Left hindlimb (tissue), 1 donor: ENCODE measurements around the gene CCDC178.
A peak's percentile ranks its signal among the peaks of the same experiment; 100 is the strongest.
"Not testable (repeated sequence)": the region's sequence is repeated elsewhere in the genome, so short reads cannot be mapped to it uniquely, and the experiment has no call there.

Experiments used
- DNase-seq: peaks from one replicate; pipeline ENCODE4 v3.0.0-alpha.2; 2018

The CCDC178 gene, protein sequence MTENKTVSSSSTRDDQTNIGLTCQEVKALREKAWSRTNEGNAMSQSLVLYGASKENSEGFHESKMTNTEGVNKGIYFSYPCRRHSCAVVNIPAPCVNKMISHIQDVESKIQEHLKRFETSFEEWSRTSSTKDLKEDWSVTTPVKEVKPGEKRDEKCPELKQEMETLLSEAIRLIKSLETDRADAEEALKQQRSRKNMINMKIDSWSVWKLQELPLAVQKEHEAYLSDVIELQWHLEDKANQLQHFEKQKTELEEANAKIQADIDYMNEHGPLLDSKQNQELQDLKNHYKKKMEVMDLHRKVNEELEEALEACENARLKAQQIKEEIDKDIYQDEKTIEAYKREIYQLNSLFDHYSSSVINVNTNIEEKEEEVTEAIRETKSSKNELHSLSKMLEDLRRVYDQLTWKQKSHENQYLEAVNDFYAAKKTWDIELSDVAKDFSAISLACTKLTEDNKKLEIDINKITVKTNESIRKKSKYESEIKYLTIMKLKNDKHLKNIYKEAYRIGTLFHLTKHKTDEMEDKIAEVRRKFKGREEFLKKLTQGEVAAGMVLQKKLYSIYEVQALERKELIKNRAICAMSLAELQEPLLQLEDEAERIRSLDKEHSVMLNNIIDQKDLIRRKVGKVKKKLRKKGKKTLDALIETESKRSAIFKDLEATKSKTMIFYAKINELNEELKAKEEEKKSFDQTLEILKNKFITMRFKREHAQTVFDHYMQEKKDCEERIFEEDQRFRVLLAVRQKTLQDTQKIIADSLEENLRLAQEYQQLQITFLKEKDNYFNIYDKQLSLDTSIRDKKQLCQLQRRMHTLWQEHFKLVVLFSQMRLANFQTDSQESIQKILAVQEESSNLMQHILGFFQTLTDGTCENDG

DNA sequence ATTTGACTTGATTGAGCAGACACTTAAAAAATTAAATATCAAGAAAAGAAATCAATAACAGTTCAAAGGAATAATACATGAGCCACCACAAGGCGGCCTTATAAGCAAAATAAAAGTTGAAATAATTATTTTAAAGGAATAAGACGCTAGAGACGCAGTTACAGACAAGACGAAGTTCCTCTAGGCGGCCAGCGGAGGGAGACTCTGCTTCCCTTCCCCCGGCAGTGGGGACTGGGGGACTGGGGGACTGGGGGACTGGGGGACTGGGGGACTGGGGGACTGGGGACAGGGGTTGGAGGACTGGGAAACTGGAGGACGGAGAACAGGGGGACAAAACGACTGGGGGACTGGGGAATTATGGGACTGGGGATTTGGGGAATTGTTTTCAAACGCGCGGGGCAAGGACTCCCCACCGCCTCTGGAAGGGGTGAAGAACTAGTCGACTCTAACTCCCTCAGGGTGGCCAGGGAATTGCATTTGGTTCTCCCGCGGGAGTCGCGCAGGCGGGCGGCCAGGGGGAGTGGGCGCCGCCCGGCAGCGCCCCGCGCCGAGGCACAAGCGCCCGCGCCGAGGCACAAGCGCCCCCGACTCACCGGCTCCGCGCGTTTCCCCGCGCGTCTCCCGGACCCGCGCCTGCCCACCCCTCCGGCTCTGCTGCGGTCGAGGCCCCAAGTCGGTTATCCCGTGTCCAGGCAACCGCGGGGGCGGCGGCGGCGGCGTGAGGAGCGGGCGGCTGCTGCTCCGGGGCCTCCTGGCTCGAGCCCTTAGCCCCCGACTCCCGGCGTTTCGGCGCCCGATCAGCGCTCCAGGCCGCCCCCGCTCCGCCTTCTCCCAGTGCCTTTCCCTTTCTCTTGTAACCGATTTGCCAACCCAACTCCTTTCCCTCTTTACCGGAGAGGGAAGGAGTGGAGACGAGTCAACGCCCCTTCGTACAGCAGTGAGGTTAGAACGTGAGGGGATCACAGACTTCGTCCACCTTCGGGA lies at the start of gene CCDC178:
Gene CCDC178 (minus strand): TSS at position 662 of the 984 bp plus-strand sequence. CDS start 28,633 bp downstream, outside the sequence.
- DNase-seq, result peak; percentile 78

DNA sequence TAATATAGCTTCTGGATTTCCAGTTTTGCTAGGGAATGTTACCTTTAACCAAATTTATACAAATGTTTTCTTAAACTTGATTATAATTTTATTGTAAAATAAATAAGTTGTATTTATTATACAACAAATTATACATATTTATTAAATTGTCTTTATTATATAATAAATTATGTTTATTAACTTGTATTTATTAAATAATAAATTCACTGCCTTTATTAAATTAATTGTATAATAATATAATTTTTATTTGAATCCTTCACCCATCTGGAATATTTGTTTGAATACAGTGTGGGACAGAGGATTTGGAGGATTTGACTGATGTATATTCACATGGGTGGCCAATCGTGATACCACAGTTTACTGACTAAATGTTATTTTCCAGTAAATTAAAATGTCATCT lies 43.4 kb upstream of the CCDC178 start:
- DNase-seq, result no peak

DNA sequence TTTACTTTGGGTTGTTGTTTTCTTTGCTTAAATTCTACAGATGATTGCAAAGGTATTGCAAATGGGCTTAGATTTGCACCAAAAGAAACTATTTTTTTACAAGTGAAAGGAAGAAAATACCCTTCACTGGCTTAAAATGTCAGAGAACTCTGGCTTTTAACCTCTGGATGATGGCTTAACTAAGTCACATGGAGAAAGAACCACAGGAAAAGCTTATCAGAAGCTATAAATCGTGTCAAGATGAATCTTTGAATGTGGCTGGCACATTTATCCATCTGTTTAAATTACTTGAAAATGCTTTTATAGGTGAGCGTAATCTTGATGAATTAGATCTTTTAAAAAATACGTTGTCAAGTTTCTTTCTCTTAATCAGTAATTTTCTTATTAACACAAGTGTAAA lies 32.0 kb upstream of the CCDC178 start:
- DNase-seq, result no peak

DNA sequence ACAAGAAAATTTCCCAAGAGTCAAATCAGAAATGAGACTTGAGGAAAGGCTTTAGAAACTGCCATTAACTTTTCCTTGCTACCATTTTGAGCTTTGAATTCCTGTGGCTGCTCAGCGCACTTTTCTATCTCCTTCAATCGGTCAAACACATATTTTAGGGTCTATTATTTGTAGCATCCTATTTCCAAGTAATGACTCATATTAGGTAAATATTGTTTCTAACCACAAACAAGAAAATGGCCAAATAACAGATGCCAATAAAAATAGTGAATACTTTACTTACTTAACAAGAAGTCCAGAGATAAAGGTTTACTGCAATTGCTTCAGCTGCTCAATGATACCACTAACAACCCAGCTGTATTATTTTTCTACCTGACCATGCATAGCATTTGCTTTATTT lies 29.7 kb upstream of the CCDC178 start:
- no peak for DNase-seq

GRCh38 chr18:33469699-33470098 lies 29.2 kb upstream of the CCDC178 start:
- no peak for DNase-seq

DNA sequence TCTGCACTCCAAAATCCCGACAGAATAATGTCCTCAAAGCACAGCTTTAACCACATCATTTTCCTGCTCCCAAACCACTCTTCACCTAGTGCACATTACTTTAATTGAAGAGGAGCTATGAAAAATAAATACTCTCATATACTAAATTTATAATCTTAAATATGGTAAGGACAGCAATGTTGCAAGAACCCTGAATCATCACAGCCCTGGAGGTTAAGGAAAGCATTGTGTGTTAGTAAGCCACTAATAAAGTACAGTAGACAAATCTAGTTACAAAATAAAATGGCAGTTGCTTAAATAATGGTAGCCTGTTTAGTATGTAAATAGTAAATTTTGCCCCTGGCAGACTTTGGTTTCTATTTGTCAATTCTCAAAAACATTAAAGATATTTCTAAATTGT lies 27.0 kb upstream of the CCDC178 start:
- no peak for DNase-seq

DNA sequence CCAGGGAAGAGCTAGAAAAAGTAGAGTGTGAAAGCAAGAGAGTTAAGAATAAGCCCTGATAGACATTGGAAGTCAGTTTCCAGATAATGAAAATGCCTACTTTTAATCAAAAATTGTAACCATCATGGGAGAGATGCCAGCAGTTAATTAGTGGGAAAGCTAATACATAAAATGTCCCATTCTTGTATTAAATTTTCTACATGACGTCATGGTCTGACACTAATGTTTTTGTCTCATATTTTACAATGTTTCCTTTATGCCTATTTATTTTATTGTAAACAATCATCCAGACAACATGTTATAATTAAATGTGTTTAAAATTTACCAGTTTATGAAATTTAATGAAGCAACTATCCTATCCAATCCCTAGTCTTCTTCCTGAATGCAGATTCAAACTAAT lies 26.3 kb upstream of the CCDC178 start:
- no peak for DNase-seq

DNA sequence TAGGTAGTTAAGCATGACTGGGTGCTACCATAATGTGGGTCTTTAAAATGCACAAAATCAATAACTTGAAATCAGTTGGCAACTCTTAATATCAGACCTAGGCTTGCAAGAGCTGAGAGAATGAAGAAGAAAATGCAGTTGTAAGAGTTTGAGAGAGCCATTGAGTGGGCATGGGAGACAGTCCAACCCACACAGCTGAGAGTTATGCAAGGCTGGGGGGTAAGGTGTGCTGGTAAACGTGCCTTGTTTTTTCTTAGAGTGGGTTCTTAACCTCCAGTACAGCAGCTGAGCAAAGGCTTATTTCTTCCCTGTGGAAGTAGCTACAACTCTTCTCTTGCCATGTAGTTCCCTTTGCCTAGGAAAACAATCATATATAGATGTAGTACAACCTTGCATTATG lies 20.2 kb upstream of the CCDC178 start:
- no peak for DNase-seq

- no peak for DNase-seq
Measured at GRCh38 chr18:33459612-33460011, 19.1 kb upstream of the CCDC178 start.

- DNase-seq, result no peak
Measured at GRCh38 chr18:33446604-33447003, 6.1 kb upstream of the CCDC178 start.

DNA sequence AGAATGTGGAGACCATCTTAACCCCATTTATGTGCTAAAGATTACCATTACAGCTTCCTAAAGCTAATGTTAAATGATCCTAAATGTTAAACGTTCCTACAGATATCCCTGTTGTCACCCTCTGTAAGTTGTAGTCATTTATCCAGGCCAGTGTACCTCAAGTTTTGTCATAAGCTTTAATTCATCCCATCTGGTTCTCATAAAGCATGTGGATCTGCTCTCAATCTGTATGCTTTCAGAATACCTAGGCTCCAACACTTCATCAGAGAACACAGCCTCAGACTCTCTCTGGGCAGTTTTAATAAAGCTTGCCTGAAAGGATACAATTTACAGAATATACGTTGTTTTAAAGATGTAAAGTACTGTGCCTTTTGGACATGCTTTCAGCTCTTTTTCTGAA lies 4.2 kb upstream of the CCDC178 start:
- no peak for DNase-seq

DNA sequence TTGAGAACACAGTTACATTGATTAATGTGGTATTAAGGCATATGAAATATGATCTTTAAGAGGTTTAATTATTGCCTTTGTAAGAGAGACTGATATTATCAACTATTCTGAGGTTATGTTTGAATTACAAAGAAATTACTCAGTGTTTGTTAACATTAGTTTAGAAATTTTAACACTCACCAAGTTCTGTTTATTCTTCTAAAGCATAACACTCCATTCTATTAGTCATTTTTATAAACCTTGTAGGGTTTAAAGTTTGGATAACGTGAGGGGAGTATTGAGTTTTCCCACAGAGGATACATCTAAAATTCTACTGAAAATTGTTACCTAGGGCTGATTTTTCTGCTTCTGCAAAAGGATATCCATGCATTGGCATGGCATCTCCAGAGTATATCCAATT lies 7.7 kb downstream of the CCDC178 start:
- no peak for DNase-seq

DNA sequence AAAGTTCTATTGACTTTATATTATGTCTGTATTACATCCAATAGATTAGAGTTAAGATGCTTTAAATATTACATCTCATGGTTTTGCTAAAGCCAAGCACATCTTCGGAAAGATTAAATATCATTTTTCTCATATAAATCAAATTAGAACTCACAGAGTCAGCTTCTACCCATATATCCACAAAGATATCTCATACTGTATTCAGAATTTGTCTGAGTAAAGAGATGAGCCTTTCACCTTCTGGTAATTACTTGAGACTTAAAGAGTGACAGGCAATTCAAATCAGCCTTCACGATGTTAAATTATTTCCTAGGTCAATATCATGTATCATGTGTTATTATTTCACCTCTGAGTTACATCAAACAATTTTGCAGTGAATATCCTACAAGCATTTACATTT lies 13.0 kb downstream of the CCDC178 start:
- DNase-seq, result no peak

- no peak for DNase-seq
Measured at GRCh38 chr18:33424266-33424946, 16.1 kb downstream of the CCDC178 start.

DNA sequence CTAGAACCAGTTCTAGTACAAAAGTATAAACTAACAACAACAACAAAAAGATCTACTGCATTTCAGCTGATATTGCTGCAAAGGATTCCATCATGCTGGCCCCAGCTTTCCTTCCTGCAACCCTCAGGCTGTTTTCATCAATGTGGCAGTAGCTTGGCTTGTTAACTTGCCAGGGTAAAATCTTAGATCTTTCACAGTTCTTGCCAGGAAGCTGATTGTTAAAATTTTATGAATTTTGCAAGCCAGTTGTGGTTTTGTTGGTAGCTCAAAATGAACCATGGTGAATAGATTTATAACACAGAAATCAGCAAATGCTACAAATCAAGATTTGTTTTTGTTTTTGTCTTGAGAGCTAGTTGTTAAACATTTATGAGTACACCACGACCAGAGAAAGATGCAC lies 19.3 kb downstream of the CCDC178 start:
- DNase-seq, result no peak

DNA sequence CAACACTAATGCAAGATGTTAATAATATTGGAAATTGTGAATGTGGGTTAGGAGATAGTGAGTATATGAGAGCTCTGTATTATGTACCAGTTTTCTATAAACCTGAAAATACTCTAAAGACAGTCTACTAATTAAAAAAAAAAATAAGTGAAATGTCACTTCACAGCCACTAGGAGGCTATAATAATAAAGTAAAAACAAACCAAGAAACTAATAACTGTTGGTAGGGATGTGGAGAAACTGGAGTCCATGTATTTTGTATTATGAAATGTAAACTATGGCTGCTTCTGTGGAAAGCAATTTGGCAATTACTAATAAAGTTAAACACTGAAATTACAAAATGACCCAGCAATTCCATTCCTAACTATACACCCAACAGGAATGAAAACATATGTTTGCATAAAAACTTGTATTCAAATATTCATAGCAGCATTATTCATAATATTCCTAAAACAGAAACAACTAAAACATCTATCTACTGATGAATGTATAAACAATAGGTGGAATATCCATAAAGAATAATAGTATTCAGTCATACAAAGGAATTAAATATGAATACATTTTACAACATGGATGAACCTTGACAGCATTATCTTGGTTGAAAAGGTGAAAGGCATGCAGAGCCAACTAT lies 36.2 kb downstream of the CCDC178 start:
- no peak for DNase-seq

- DNase-seq, result not testable (repeated sequence)
Measured at GRCh38 chr18:33398939-33399338, 41.6 kb downstream of the CCDC178 start.

DNA sequence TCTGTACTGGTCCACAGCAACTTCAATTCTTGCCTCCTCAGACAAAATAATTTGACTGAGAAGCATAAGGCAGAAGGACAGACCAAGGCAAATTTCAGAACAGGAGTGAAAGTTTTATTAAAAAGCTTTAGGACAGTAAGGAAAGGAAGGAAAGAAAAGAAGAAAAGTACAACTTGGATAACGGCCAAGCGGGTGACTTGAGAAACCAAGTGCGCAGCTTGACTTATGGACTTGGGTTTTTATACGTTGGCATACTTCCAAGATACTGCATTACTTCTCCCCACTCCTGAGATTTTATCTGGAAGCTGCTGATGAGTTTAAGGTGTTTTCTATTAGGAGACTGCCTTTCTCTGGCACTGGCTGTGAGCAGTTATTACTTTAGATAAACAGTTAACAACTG lies 64.7 kb downstream of the CCDC178 start:
- DNase-seq, result no peak

DNA sequence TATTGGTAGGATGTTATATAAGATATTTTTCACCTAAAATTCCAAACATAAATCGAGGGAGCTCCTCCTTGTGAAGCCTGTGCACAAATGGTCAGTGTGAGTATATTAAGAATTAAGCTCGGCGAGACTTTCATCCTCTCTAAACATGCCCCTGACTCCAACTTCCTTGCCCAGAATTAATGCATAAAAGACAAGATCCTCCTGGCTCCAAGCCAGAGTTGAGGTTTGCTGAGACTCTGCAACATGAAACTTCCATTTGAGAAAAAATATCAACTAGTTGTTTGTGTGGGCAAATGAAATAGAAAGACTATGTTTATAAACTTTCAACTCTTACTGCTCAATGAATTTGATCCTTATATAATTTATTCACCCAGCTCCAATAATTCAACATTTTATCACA lies 68.1 kb downstream of the CCDC178 start:
- no peak for DNase-seq

DNA sequence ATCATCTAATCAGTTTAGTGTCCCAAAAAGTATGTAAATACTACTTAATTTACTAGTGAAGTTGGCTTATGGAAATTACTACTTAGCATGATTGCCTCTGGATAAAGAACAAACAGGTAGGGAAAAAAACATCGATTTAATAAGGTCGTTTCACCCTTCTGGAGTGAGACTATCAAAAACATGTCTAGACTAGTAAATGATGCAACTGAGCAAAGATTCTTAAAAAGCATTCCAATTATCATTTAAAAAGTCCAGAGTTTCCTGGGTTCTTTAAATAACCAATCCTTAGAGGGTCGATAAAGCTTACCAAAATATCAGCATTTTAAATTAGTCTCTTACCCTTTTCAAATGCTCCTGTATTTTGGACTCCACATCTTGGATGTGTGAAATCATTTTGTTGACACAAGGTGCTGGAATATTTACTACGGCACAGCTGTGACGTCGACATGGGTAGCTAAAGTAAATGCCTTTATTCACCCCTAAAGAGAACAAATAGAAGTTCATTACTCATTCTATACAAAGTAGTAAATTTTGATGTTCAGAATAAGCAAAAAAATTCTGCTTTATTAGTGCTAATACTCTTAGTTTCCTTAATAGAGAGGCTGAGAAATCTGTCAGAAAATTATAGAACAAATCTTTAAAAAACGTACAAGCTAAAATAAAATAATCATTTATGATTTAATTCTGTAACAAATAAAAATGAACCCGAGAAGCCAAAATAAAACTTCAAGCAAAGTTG lies 70.6 kb downstream of the CCDC178 start:
- DNase-seq, result no peak

GRCh38 chr18:33356735-33357134 lies 83.8 kb downstream of the CCDC178 start:
- no peak for DNase-seq
